Kidney (tissue), 14 donors: ENCODE data around the gene ZNF648. TPM values are rescaled to one million over a fixed set of nuclear protein-coding genes. Genes with fewer than 3 reads are reported as not detected.

ENCODE experiments used
- DNase-seq, 5 donors: peaks; one replicate each; pipeline ENCODE4 v3.0.0-alpha.2; 2013 to 2020
- FAIRE-seq: peaks from 2 replicates; lab custom pipeline; 2012; peaks lifted over from hg19 to GRCh38; lab: Jason Lieb, UNC
- H3K27ac ChIP-seq, 2 donors: one replicate each; pipeline ENCODE4 v1.7.0; 2013; ENCODE audit warnings: low read depth in 2 of 2, low read length in 2 of 2, inconsistent platforms in 1 of 2
- H3K27me3 ChIP-seq: one replicate; pipeline ENCODE4 v1.7.1; 2013; ENCODE audit warnings: low read length, inconsistent platforms; ENCODE audit not compliant: control insufficient read depth, insufficient read depth
- H3K36me3 ChIP-seq, 3 donors: one replicate each; pipeline versions ENCODE4 v1.7.0 to v1.7.1; 2013; ENCODE audit warnings: low read length in 3 of 3, control low read depth in 1 of 3, inconsistent platforms in 1 of 3; ENCODE audit not compliant: insufficient read depth in 3 of 3, control insufficient read depth in 2 of 3
- H3K4me1 ChIP-seq, 3 donors: one replicate each; pipeline versions ENCODE4 v1.7.0 to v1.7.1; 2013; ENCODE audit warnings: low read length in 3 of 3, inconsistent platforms in 1 of 3, low read depth in 1 of 3; ENCODE audit not compliant: control insufficient read depth in 2 of 3, insufficient read depth in 2 of 3
- H3K4me3 ChIP-seq, 3 donors: one replicate each; pipeline versions ENCODE4 v1.7.0 to v1.8.1; 2013; ENCODE audit warnings: low read length in 3 of 3, control low read depth in 1 of 3, inconsistent platforms in 1 of 3
- H3K9ac ChIP-seq, 3 donors: one replicate each; pipeline versions ENCODE4 v1.7.0 to v1.7.1; 2013; ENCODE audit warnings: low read length in 3 of 3, control low read depth in 1 of 3, inconsistent platforms in 1 of 3
- H3K9me3 ChIP-seq, 3 donors: one replicate each; pipeline versions ENCODE4 v1.7.0 to v1.7.1; 2013; ENCODE audit warnings: low read length in 3 of 3, control low read depth in 1 of 3, inconsistent platforms in 1 of 3; ENCODE audit not compliant: control insufficient read depth in 2 of 3, insufficient read depth in 1 of 3
- CTCF ChIP-seq: IDR thresholded peaks from 3 replicates; pipeline ENCODE4 v1.5.1; 2012; ENCODE audit warnings: mild to moderate bottlenecking, moderate library complexity, borderline replicate concordance; ENCODE audit not compliant: insufficient read depth; ENCODE audit errors: extremely low read depth
- intact Hi-C: fragments of 100-400 bp; cut with DNase I; formaldehyde crosslinking; loops from one replicate; pipeline ENCODE4 v1.11.1; 2022
- polyA plus RNA-seq: library from polyadenylated mRNA; stranded (reverse); fragments of 350-450 nt; fragmentation: Illumina TruSeq; extraction: RNeasy Lipid Tissue Mini Kit (QIAGEN cat#74804); gene quantifications from one replicate; pipeline ENCODE4 v1.2.3, GENCODE V29; 2014; ENCODE audit warnings: low read depth, low replicate concordance; ENCODE audit not compliant: insufficient read depth
- total RNA-seq: library from RNA; stranded (reverse); fragmentation: NEBNext Ultra II Directional; extraction: Animal tissue kit (Norgen Biotek cat#: 25700); gene quantifications from one replicate; pipeline ENCODE4 v1.2.1, GENCODE V29; 2021
- donor health status: control.
- donor health status: control.
- donor health status: control.
- donor health status: control.
- donor health status: control.
- donor health status: DM: yes; HTN: yes; CAD: no.
- donor health status: Normal renal cell carcinoma (clear cell type).

ZNF648 gene
- total and polyA plus RNA-seq, 2 donors from 2014 or later, result not detected

- TF ChIP-seq CTCF, result peak; percentile 42
- intact Hi-C loops, result no loop called here
- DNase-seq, result peak in 2 of 5 donors; percentile 20 to 53
- FAIRE-seq, result no peak
- H3K4me1 ChIP-seq, result no peaks in the 10 kb centered on the region
- H3K27me3 ChIP-seq, result no peaks in the 10 kb centered on the region
- no peak overlapping the region for H3K27ac ChIP-seq
- H3K9ac ChIP-seq, result no peak overlapping the region
- H3K9me3 ChIP-seq, result no peaks in the 10 kb centered on the region
- no peaks in the 10 kb centered on the region for H3K36me3 ChIP-seq
- H3K4me3 ChIP-seq, result no peak overlapping the region
Measured at GRCh38 chr1:182054698-182055326, 6.7 kb downstream of the ZNF648 start.

GRCh38 chr1:182052355-182052754 lies 9.2 kb downstream of the ZNF648 start:
- no peaks in the 10 kb centered on the region for H3K36me3 ChIP-seq
- no peak for FAIRE-seq
- no peak overlapping the region for H3K9ac ChIP-seq
- no peak overlapping the region for H3K4me3 ChIP-seq
- no peaks in the 10 kb centered on the region for H3K27me3 ChIP-seq
- no peaks in the 10 kb centered on the region for H3K9me3 ChIP-seq
- no peak for DNase-seq
- intact Hi-C loops, result no loop called here
- TF ChIP-seq CTCF, result no peak
- no peaks in the 10 kb centered on the region for H3K4me1 ChIP-seq
- H3K27ac ChIP-seq, result no peak overlapping the region

GRCh38 chr1:182051938-182052337 lies 9.6 kb downstream of the ZNF648 start:
- Histone ChIP-seq H3K36me3 (no peaks in the 10 kb centered on the region), H3K9me3 (no peaks in the 10 kb centered on the region), H3K9ac (no peak overlapping the region), H3K27ac (no peak overlapping the region), H3K4me1 (no peaks in the 10 kb centered on the region), H3K4me3 (no peak overlapping the region), H3K27me3 (no peaks in the 10 kb centered on the region)
- TF ChIP-seq CTCF, result no peak
- DNase-seq (no peak), FAIRE-seq (no peak)
- intact Hi-C loops, result no loop called here
